Measurements from ENCODE around the gene PTOV1. TPM values are rescaled to one million over a fixed set of nuclear protein-coding genes. Genes with fewer than 3 reads are reported as not detected.

The PTOV1 gene
- total and polyA plus RNA-seq, 2 experiments from 2014 or later: 114 to 294 TPM

- Histone ChIP-seq H3K79me2 (no peaks in the 10 kb centered on the region), H3K9me3 (ENCODE audit: low read depth) (no peaks in the 10 kb centered on the region), H3K4me1 (ENCODE audit: insufficient read depth) (no peaks in the 10 kb centered on the region), H3K4me3 (no peak overlapping the region), H3K27ac (no peak overlapping the region), H3K36me3 (replicated peaks; ENCODE audit: insufficient read depth, low read depth) (no peaks in the 10 kb centered on the region), H4K20me1 (ENCODE audit: insufficient read depth, poor library complexity, severe bottlenecking) (no peaks in the 10 kb centered on the region), H2AFZ (no peak overlapping the region), H3K4me2 (no peak overlapping the region), H3K9me2 (replicated peaks; ENCODE audit: insufficient read depth) (no peaks in the 10 kb centered on the region), H3K27me3 (no peaks in the 10 kb centered on the region)
- no peak for DNase-seq (ENCODE audit: low spot score)
- 96% methylated on average over 23 of the region's 24 CpGs for WGBS (ENCODE audit: low lambda C conversion rate, missing lambda C conversion rate)
- TF ChIP-seq CTCF (IDR thresholded peaks at IDR 0.05; ENCODE audit: poor library complexity) (no peak), EZH2phosphoT487 (IDR thresholded peaks at IDR 0.05; ENCODE audit: low read depth, severe bottlenecking, unreplicated experiment) (no peak), EZH2 (IDR thresholded peaks at IDR 0.05; ENCODE audit: borderline replicate concordance) (no peak)
Observed at GRCh38 chr19:49802836-49803528, 48.0 kb upstream of the PTOV1 start.

GRCh38 chr19:49803529-49803856 is 47.5 kb upstream of the PTOV1 start:
- Histone ChIP-seq H3K36me3 (replicated peaks; ENCODE audit: insufficient read depth, low read depth) (no peaks in the 10 kb centered on the region), H3K9me3 (ENCODE audit: low read depth) (no peaks in the 10 kb centered on the region), H3K4me1 (ENCODE audit: insufficient read depth) (no peaks in the 10 kb centered on the region), H3K4me3 (no peak overlapping the region), H3K27me3 (no peaks in the 10 kb centered on the region), H3K9me2 (replicated peaks; ENCODE audit: insufficient read depth) (no peaks in the 10 kb centered on the region), H3K79me2 (no peaks in the 10 kb centered on the region), H3K4me2 (no peak overlapping the region), H2AFZ (no peak overlapping the region), H4K20me1 (ENCODE audit: insufficient read depth, poor library complexity, severe bottlenecking) (no peaks in the 10 kb centered on the region), H3K27ac (no peak overlapping the region)
- TF ChIP-seq CTCF (IDR thresholded peaks at IDR 0.05; ENCODE audit: poor library complexity) (no peak), EZH2 (IDR thresholded peaks at IDR 0.05; ENCODE audit: borderline replicate concordance) (no peak), EZH2phosphoT487 (IDR thresholded peaks at IDR 0.05; ENCODE audit: low read depth, severe bottlenecking, unreplicated experiment) (no peak)
- WGBS (ENCODE audit: low lambda C conversion rate, missing lambda C conversion rate): 99% methylated on average over 6 of the region's 6 CpGs
- no peak for DNase-seq (ENCODE audit: low spot score)

- no peak for TF ChIP-seq EZH2phosphoT487 (IDR thresholded peaks at IDR 0.05; ENCODE audit: low read depth, severe bottlenecking, unreplicated experiment)
- no peak for TF ChIP-seq CTCF (IDR thresholded peaks at IDR 0.05; ENCODE audit: poor library complexity)
- no peak for TF ChIP-seq EZH2 (IDR thresholded peaks at IDR 0.05; ENCODE audit: borderline replicate concordance)
- DNase-seq (ENCODE audit: low spot score): no peak
- peaks cover 11% of the 10 kb centered on the region for H3K4me1 ChIP-seq (ENCODE audit: insufficient read depth)
- WGBS (ENCODE audit: low lambda C conversion rate, missing lambda C conversion rate): 93% methylated on average over 13 of the region's 20 CpGs
- H3K9me3 ChIP-seq (ENCODE audit: low read depth): no peaks in the 10 kb centered on the region
- no peaks in the 10 kb centered on the region for H3K36me3 ChIP-seq (replicated peaks; ENCODE audit: insufficient read depth, low read depth)
- H3K27me3 ChIP-seq: no peaks in the 10 kb centered on the region
- H3K4me3 ChIP-seq: no peak overlapping the region
- H4K20me1 ChIP-seq (ENCODE audit: insufficient read depth, poor library complexity, severe bottlenecking): no peaks in the 10 kb centered on the region
- no peak overlapping the region for H2AFZ ChIP-seq
- H3K79me2 ChIP-seq: no peaks in the 10 kb centered on the region
- H3K27ac ChIP-seq: no peak overlapping the region
- H3K4me2 ChIP-seq: no peak overlapping the region
- H3K9me2 ChIP-seq (replicated peaks; ENCODE audit: insufficient read depth): no peaks in the 10 kb centered on the region
Observed at GRCh38 chr19:49805822-49806619, 44.9 kb upstream of the PTOV1 start.
